ENCODE measurements around the gene F2RL3.

DNA sequence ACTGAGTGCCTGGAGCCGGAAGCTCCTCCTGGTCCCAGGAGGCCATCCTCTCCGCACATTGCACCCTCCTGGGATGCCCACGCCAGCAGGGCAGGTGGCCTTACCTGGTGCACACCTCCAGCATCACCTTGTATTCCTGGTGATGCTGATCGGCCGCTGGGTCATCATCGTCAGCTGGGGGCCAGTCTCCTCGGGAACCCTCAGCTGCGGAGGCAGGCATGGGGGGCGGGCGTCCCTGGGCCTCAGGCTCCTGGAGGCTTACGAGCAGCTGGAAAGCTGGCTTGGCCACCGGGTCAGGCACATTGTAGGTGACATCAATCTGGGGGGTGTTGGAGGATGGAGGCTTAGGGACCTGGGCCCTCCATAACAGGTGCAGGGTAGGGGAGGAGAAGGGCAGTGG is 13.7 kb downstream of the F2RL3 start:
- no peak for TF ChIP-seq POLR2A (IDR thresholded peaks at IDR 0.05; ENCODE audit: low read length)
- no peak for TF ChIP-seq GATA1 (IDR thresholded peaks at IDR 0.05; ENCODE audit: low read depth, low read length)
